ENCODE measurements around the gene CANT1.

CANT1 gene

GRCh38 chr17:79053251-79053925 is 43.8 kb upstream of the CANT1 start:
- no peaks in the 10 kb centered on the region for H3K9me3 ChIP-seq (ENCODE audit: control insufficient read depth, low read length)
- no peak overlapping the region for H3K4me2 ChIP-seq (ENCODE audit: low read length)
- H3K79me2 ChIP-seq: no peaks in the 10 kb centered on the region
- no peak for TF ChIP-seq CTCF (IDR thresholded peaks at IDR 0.05)
- H3K9ac ChIP-seq: no peak overlapping the region
- H3K36me3 ChIP-seq (ENCODE audit: control insufficient read depth, insufficient read depth, low read length): no peaks in the 10 kb centered on the region
- H3K27ac ChIP-seq: no peak overlapping the region
- H2AFZ ChIP-seq: no peak overlapping the region
- no peaks in the 10 kb centered on the region for H3K4me1 ChIP-seq
- no peak overlapping the region for H3K4me3 ChIP-seq (ENCODE audit: low read depth, low read length)
- no peaks in the 10 kb centered on the region for H3K27me3 ChIP-seq (ENCODE audit: control insufficient read depth, insufficient read depth, low read length)

DNA sequence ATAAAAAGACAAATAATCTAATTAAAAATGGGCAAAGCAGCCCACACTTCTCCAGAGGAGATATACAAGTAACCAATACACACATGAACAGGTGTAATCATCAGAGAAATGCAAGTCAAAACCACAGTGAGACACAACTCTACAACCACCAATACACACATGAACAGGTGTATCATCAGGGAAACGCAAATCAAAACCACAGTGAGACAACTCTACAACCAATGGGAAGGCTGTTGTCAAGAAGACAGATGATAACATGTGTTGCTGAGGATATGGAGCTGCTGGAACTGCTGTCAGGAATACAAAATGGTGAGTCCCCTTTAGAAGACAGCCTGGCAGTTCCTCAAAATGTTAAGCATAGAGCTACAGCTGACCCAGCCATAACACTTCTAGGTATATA is 42.6 kb upstream of the CANT1 start:
- Histone ChIP-seq H3K79me2 (no peaks in the 10 kb centered on the region), H3K4me1 (no peaks in the 10 kb centered on the region), H3K9ac (no peak overlapping the region), H2AFZ (no peak overlapping the region), H3K9me3 (ENCODE audit: control insufficient read depth, low read length) (no peaks in the 10 kb centered on the region), H3K36me3 (ENCODE audit: control insufficient read depth, insufficient read depth, low read length) (no peaks in the 10 kb centered on the region), H3K27me3 (ENCODE audit: control insufficient read depth, insufficient read depth, low read length) (no peaks in the 10 kb centered on the region), H3K4me3 (ENCODE audit: low read depth, low read length) (no peak overlapping the region), H3K4me2 (ENCODE audit: low read length) (no peak overlapping the region), H3K27ac (no peak overlapping the region)
- no peak for TF ChIP-seq CTCF (IDR thresholded peaks at IDR 0.05)

DNA sequence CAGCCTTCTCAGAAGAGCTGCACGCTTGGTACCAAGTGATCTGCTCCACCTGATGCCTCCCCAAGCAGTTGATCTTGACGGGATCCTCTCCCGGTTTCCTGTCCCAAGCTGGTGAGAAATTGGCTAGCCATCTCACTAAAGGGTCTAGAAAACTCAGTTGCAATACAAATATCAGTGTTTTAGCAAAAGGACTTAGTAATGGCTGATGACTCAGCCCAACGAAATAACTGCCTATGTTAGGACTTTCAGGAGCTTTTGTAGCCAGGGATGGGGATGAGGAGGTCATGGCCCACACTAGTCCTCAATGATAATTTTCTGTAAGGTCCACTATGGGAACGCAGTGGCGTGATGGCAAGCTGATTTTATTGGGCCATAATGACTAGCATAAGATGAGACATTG is 41.7 kb upstream of the CANT1 start:
- TF ChIP-seq CTCF (IDR thresholded peaks at IDR 0.05): no peak
- Histone ChIP-seq H3K79me2 (no peaks in the 10 kb centered on the region), H3K4me3 (ENCODE audit: low read depth, low read length) (no peak overlapping the region), H3K27ac (no peak overlapping the region), H2AFZ (no peak overlapping the region), H3K4me2 (ENCODE audit: low read length) (no peak overlapping the region), H3K4me1 (no peaks in the 10 kb centered on the region), H3K9ac (no peak overlapping the region), H3K36me3 (ENCODE audit: control insufficient read depth, insufficient read depth, low read length) (no peaks in the 10 kb centered on the region), H3K27me3 (ENCODE audit: control insufficient read depth, insufficient read depth, low read length) (no peaks in the 10 kb centered on the region), H3K9me3 (ENCODE audit: control insufficient read depth, low read length) (no peaks in the 10 kb centered on the region)

DNA sequence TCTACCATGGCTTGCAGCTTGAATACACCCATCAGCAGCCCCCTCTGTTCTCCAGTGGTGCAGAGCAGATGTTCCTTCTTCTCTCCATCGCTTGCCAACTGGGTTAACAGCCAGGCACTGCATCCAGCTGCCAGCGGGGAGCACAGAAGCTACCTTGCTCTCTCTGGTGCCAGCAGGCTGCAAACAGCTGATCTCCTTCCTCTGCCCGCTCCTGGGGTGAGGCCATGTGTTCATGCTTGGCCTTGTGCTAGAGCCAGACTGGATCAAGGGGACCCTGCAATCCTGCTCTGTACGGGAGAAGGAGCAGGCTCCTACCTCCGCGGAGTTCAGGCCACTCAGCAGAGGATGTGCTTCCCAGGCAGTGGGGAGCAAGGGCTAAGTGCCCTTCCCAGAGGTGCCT is 41.0 kb upstream of the CANT1 start:
- H3K36me3 ChIP-seq (ENCODE audit: control insufficient read depth, insufficient read depth, low read length): no peaks in the 10 kb centered on the region
- H2AFZ ChIP-seq: no peak overlapping the region
- no peak overlapping the region for H3K4me2 ChIP-seq (ENCODE audit: low read length)
- no peaks in the 10 kb centered on the region for H3K79me2 ChIP-seq
- no peak overlapping the region for H3K9ac ChIP-seq
- TF ChIP-seq CTCF (IDR thresholded peaks at IDR 0.05): no peak
- no peaks in the 10 kb centered on the region for H3K4me1 ChIP-seq
- no peaks in the 10 kb centered on the region for H3K27me3 ChIP-seq (ENCODE audit: control insufficient read depth, insufficient read depth, low read length)
- no peak overlapping the region for H3K4me3 ChIP-seq (ENCODE audit: low read depth, low read length)
- H3K9me3 ChIP-seq (ENCODE audit: control insufficient read depth, low read length): no peaks in the 10 kb centered on the region
- no peak overlapping the region for H3K27ac ChIP-seq

GRCh38 chr17:79049821-79050220 is 40.3 kb upstream of the CANT1 start:
- no peak overlapping the region for H3K27ac ChIP-seq
- no peak overlapping the region for H3K4me2 ChIP-seq (ENCODE audit: low read length)
- H3K4me3 ChIP-seq (ENCODE audit: low read depth, low read length): no peak overlapping the region
- no peaks in the 10 kb centered on the region for H3K36me3 ChIP-seq (ENCODE audit: control insufficient read depth, insufficient read depth, low read length)
- H3K9me3 ChIP-seq (ENCODE audit: control insufficient read depth, low read length): no peaks in the 10 kb centered on the region
- H2AFZ ChIP-seq: no peak overlapping the region
- H3K9ac ChIP-seq: no peak overlapping the region
- H3K79me2 ChIP-seq: no peaks in the 10 kb centered on the region
- H3K4me1 ChIP-seq: no peaks in the 10 kb centered on the region
- no peaks in the 10 kb centered on the region for H3K27me3 ChIP-seq (ENCODE audit: control insufficient read depth, insufficient read depth, low read length)
- no peak for TF ChIP-seq CTCF (IDR thresholded peaks at IDR 0.05)

Data from parathyroid adenoma (tissue), 2 donors.